Pancreas (tissue), 10 donors: ENCODE results near the gene TFF1. TPM values are rescaled to one million over a fixed set of nuclear protein-coding genes. Genes with fewer than 3 reads are reported as not detected.
A peak's percentile ranks its signal among the peaks of the same experiment; 100 is the strongest.

Source experiments
- ATAC-seq, 4 donors: fragments of 200-7000 bp; cut with Tn5 transposase; one replicate each; pipeline versions ENCODE4 v1.8.0 to v1.9.1; 2020; ENCODE audit warnings: mild to moderate bottlenecking in 4 of 4, moderate library complexity in 4 of 4
- DNase-seq, 6 donors: peaks; one replicate each; pipeline ENCODE4 v3.0.0-alpha.2; 2020
- FAIRE-seq: peaks from 2 replicates; lab custom pipeline; 2012; peaks lifted over from hg19 to GRCh38; lab: Jason Lieb, UNC
- H3K27ac ChIP-seq, 4 donors: fragments of 200-600 bp; sonication (generic); 1 replicate in 3 of 4; 2 replicates in 1 of 4; pipeline versions ENCODE4 v1.5.0 to v1.8.0; 2020
- H3K27me3 ChIP-seq, 4 donors: fragments of 200-600 bp; one replicate each; pipeline ENCODE4 v1.8.0; 2021
- H3K36me3 ChIP-seq, 3 donors: fragments of 200-600 bp; sonication (generic) in 1 of 3; one replicate each; pipeline versions ENCODE4 v1.5.0 to v1.8.0; 2020 to 2021
- H3K4me1 ChIP-seq, 3 donors: fragments of 200-600 bp; one replicate each; pipeline ENCODE4 v1.8.0; 2021
- H3K4me3 ChIP-seq, 4 donors: fragments of 200-600 bp; sonication (generic) in 2 of 4; one replicate each; pipeline versions ENCODE4 v1.5.0 to v1.8.0; 2020 to 2021
- H3K9me3 ChIP-seq, 4 donors: fragments of 200-600 bp; one replicate each; pipeline ENCODE4 v1.8.0; 2021
- CTCF ChIP-seq, 4 donors: fragments of 200-600 bp; sonication (generic) in 3 of 4; IDR thresholded peaks; one replicate each; pipeline versions ENCODE4 v1.5.0 to v1.8.0; 2021; ENCODE audit warnings: antibody characterized with exemption in 4 of 4
- WGBS, 2 donors: extraction: QIAGEN DNeasy Blood & Tissue Kit; methylation state at CpG; one replicate each; pipeline ENCODE4 v1.1.7; 2013; 5-methylcytosine and 5-hydroxymethylcytosine counted together
- intact Hi-C, 3 donors: fragments of 100-400 bp; cut with DNase I; formaldehyde crosslinking; loops; one replicate each; pipeline versions ENCODE4 v1.11.1 to v1.14.2; 2022
- polyA plus RNA-seq, 2 donors: library from polyadenylated mRNA; stranded (reverse); fragments of 200-250 nt; gene quantifications; one replicate each; pipeline ENCODE4 v1.2.3, GENCODE V29; 2013
- total RNA-seq, 6 donors: library from RNA; stranded (reverse); fragmentation: NEBNext Ultra II Directional in 4 of 6; extraction: Animal tissue kit (Norgen Biotek cat#: 25700) in 4 of 6; gene quantifications; one replicate each; pipeline versions ENCODE4 v1.2.1 to v1.2.4, GENCODE V29; 2021 to 2023
- donor health status: healthy with polysubstance abuse.
- donor health status: DM: no; HTN: no; CAD: no; lungs with moderate emphysema.
- donor health status: DM: no; HTN: no; CAD: no.
- donor health status: control.
- donor health status: control.
- donor health status: Bipolar disorder and iron deficiency.
- donor health status: DM: yes; HTN: yes; CAD: no.
- donor health status: DM: no; HTN: no; CAD: no.
- donor health status: DM: no; HTN: no; CAD: no.
- donor health status: DM: yes; HTN: yes; CAD: no.

TFF1 gene
- total and polyA plus RNA-seq, 8 donors = 0.80 to 40.6 (median 2.9) TPM; not detected in 1

GRCh38 chr21:42392731-42393442, 26.6 kb upstream of the TFF1 start:
- no peak for TF ChIP-seq CTCF (IDR thresholded peaks at IDR 0.05)
- FAIRE-seq (no peak), DNase-seq (no peak), ATAC-seq (no peak)
- Histone ChIP-seq H3K4me3 (no peak overlapping the region), H3K4me1 (no peaks in the 10 kb centered on the region), H3K27me3 (no peaks in the 10 kb centered on the region), H3K27ac (no peak overlapping the region), H3K36me3 (no peaks in the 10 kb centered on the region), H3K9me3 (no peaks in the 10 kb centered on the region)
- intact Hi-C loops = no loop called here
- 85 to 90% methylated on average over 17 of the region's 17 CpGs for WGBS, 2 donors

GRCh38 chr21:42391297-42391696, 25.0 kb upstream of the TFF1 start:
- no peak for ATAC-seq

GRCh38 chr21:42390696-42391095, 24.4 kb upstream of the TFF1 start:
- H3K36me3 ChIP-seq = no peaks in the 10 kb centered on the region
- FAIRE-seq = no peak
- H3K27me3 ChIP-seq = no peaks in the 10 kb centered on the region
- peak overlapping the region in 3 of 4 donors; percentile 68 to 81 (median 77) for H3K27ac ChIP-seq
- no peak for ATAC-seq
- H3K9me3 ChIP-seq = no peaks in the 10 kb centered on the region
- no peaks in the 10 kb centered on the region for H3K4me1 ChIP-seq
- DNase-seq = peak in 1 of 6 donors; percentile 10
- intact Hi-C loops = no loop called here
- no peak overlapping the region for H3K4me3 ChIP-seq
- no peak for TF ChIP-seq CTCF (IDR thresholded peaks at IDR 0.05)
- 55 to 63% methylated on average over 2 of the region's 2 CpGs for WGBS, 2 donors

More at GRCh38 chr21:42391297-42391696, 25.0 kb upstream of the TFF1 start:
- WGBS, 2 donors = 86 to 99% methylated on average over 5 of the region's 5 CpGs
- intact Hi-C loops = no loop called here
- Histone ChIP-seq H3K4me1 (no peaks in the 10 kb centered on the region), H3K9me3 (no peaks in the 10 kb centered on the region), H3K4me3 (no peak overlapping the region), H3K36me3 (no peaks in the 10 kb centered on the region), H3K27me3 (no peaks in the 10 kb centered on the region), H3K27ac (no peak overlapping the region)
- TF ChIP-seq CTCF (IDR thresholded peaks at IDR 0.05) = no peak
- DNase-seq (peak in 1 of 6 donors; percentile 20), FAIRE-seq (no peak)

- Histone ChIP-seq H3K9me3 (no peaks in the 10 kb centered on the region), H3K27ac (peak overlapping the region; percentile 58 to 81 (median 72)), H3K4me1 (no peaks in the 10 kb centered on the region), H3K4me3 (no peak overlapping the region), H3K27me3 (no peaks in the 10 kb centered on the region), H3K36me3 (no peaks in the 10 kb centered on the region)
- intact Hi-C loops = no loop called here
- no peak for ATAC-seq
- no peak for DNase-seq
- 74 to 83% methylated on average over 5 of the region's 5 CpGs for WGBS, 2 donors
- FAIRE-seq = no peak
- TF ChIP-seq CTCF (IDR thresholded peaks at IDR 0.05) = no peak
These were observed 23.9 kb upstream of the TFF1 start for GRCh38 chr21:42390193-42390592.

GRCh38 chr21:42389449-42389835, 23.1 kb upstream of the TFF1 start:
- WGBS, 2 donors = 22 to 50% methylated on average over 6 of the region's 6 CpGs
- Histone ChIP-seq H3K27ac (peak overlapping the region; percentile 58 to 81 (median 72)), H3K27me3 (no peaks in the 10 kb centered on the region), H3K4me3 (peak overlapping the region in 2 of 4 donors; percentile 17 to 18), H3K36me3 (no peaks in the 10 kb centered on the region), H3K4me1 (no peaks in the 10 kb centered on the region), H3K9me3 (no peaks in the 10 kb centered on the region)
- DNase-seq = peak; percentile 51 to 79 (median 60)
- FAIRE-seq = no peak
- intact Hi-C loops = loop anchor here in 1 of 3 donors (10.0 kb wide), 1 partner anchor 65 kb away; no protein-coding TSS in a partner anchor
- ATAC-seq = peak; percentile 81 to 89 (median 89)
- TF ChIP-seq CTCF (IDR thresholded peaks at IDR 0.05) = no peak
